Measurements from ENCODE around the gene REST.
A peak's percentile ranks its signal among the peaks of the same experiment; 100 is the strongest.
"Not testable (repeated sequence)": the region's sequence is repeated elsewhere in the genome, so short reads cannot be mapped to it uniquely, and the experiment has no call there.

REST gene

GRCh38 chr4:56908206-56909085 is 746 bp downstream of the REST start:
- no peak for FAIRE-seq
- DNase-seq (ENCODE audit: insufficient read length, low spot score), result peak; percentile 34

- no peak for FAIRE-seq
- DNase-seq (ENCODE audit: insufficient read length, low spot score), result peak; percentile 14
These were observed 1.6 kb downstream of the REST start for GRCh38 chr4:56909086-56909894.

- no peak for FAIRE-seq
- no peak for DNase-seq (ENCODE audit: insufficient read length, low spot score)
These were observed 2.7 kb downstream of the REST start for GRCh38 chr4:56910172-56910967.

- no peak for FAIRE-seq
These were observed 6.6 kb downstream of the REST start for GRCh38 chr4:56914336-56914735.

GRCh38 chr4:56914977-56915376 is 7.3 kb downstream of the REST start:
- FAIRE-seq; DNase-seq (ENCODE audit: insufficient read length, low spot score): not testable (repeated sequence)

More at GRCh38 chr4:56914336-56914735, 6.6 kb downstream of the REST start:
- no peak for DNase-seq (ENCODE audit: insufficient read length, low spot score)

- FAIRE-seq (no peak), DNase-seq (ENCODE audit: insufficient read length, low spot score) (no peak)
These were observed 19.5 kb downstream of the REST start for GRCh38 chr4:56927196-56927595.

- DNase-seq (ENCODE audit: insufficient read length, low spot score) (no peak), FAIRE-seq (no peak)
These were observed 22.9 kb downstream of the REST start for GRCh38 chr4:56930638-56931037.

GRCh38 chr4:56931924-56932323 is 24.2 kb downstream of the REST start:
- DNase-seq (ENCODE audit: insufficient read length, low spot score) (no peak), FAIRE-seq (no peak)

- FAIRE-seq (peak; percentile 71), DNase-seq (ENCODE audit: insufficient read length, low spot score) (peak; percentile 45)
These were observed 29.6 kb downstream of the REST start for GRCh38 chr4:56937262-56937661.

- not testable (repeated sequence) for DNase-seq (ENCODE audit: insufficient read length, low spot score); FAIRE-seq
These were observed 32.1 kb downstream of the REST start for GRCh38 chr4:56939826-56940225.

GRCh38 chr4:56940403-56940802 is 32.7 kb downstream of the REST start:
- no peak for DNase-seq (ENCODE audit: insufficient read length, low spot score)
- no peak for FAIRE-seq

- no peak for DNase-seq (ENCODE audit: insufficient read length, low spot score)
- no peak for FAIRE-seq
These were observed 33.3 kb downstream of the REST start for GRCh38 chr4:56940971-56941370.

- no peak for FAIRE-seq
- no peak for DNase-seq (ENCODE audit: insufficient read length, low spot score)
These were observed 33.7 kb downstream of the REST start for GRCh38 chr4:56941403-56941802.

- DNase-seq (ENCODE audit: insufficient read length, low spot score) (no peak), FAIRE-seq (no peak)
These were observed 46.2 kb downstream of the REST start for GRCh38 chr4:56953680-56954520.

- DNase-seq (ENCODE audit: insufficient read length, low spot score) (peak; percentile 14), FAIRE-seq (no peak)
These were observed 50.4 kb downstream of the REST start for GRCh38 chr4:56958111-56958517.

GRCh38 chr4:56959100-56959499 is 51.4 kb downstream of the REST start:
- FAIRE-seq (no peak), DNase-seq (ENCODE audit: insufficient read length, low spot score) (no peak)

- FAIRE-seq, result no peak
These were observed 53.4 kb downstream of the REST start for GRCh38 chr4:56961107-56961500.

GRCh38 chr4:56971383-56971782 is 63.7 kb downstream of the REST start:
- FAIRE-seq (no peak), DNase-seq (ENCODE audit: insufficient read length, low spot score) (no peak)

More at GRCh38 chr4:56961107-56961500, 53.4 kb downstream of the REST start:
- DNase-seq (ENCODE audit: insufficient read length, low spot score), result no peak

GRCh38 chr4:56972389-56972788 is 64.7 kb downstream of the REST start:
- DNase-seq (ENCODE audit: insufficient read length, low spot score) (no peak), FAIRE-seq (no peak)

- FAIRE-seq, result no peak
These were observed 65.1 kb downstream of the REST start for GRCh38 chr4:56972809-56973208.

More at GRCh38 chr4:56972809-56973208, 65.1 kb downstream of the REST start:
- DNase-seq (ENCODE audit: insufficient read length, low spot score), result no peak
